Skeletal muscle tissue (tissue), 4 donors: ENCODE results near the gene USH2A. TPM values are rescaled to one million over a fixed set of nuclear protein-coding genes. Genes with fewer than 3 reads are reported as not detected.

Experiments
- H3K27ac ChIP-seq: one replicate; pipeline ENCODE4 v1.7.0; 2013; ENCODE audit warnings: mild to moderate bottlenecking, low read depth, low read length, inconsistent platforms
- H3K27me3 ChIP-seq, 3 donors: one replicate each; pipeline ENCODE4 v1.7.0; 2013; ENCODE audit warnings: low read length in 3 of 3; ENCODE audit not compliant: control insufficient read depth in 3 of 3, insufficient read depth in 3 of 3
- H3K36me3 ChIP-seq, 3 donors: one replicate each; pipeline ENCODE4 v1.7.0; 2013; ENCODE audit warnings: low read length in 3 of 3; ENCODE audit not compliant: control insufficient read depth in 3 of 3, insufficient read depth in 3 of 3
- H3K4me1 ChIP-seq, 3 donors: one replicate each; pipeline ENCODE4 v1.7.0; 2013; ENCODE audit warnings: low read length in 3 of 3, mild to moderate bottlenecking in 3 of 3; ENCODE audit not compliant: control insufficient read depth in 3 of 3, insufficient read depth in 3 of 3
- H3K4me3 ChIP-seq, 3 donors: one replicate each; pipeline ENCODE4 v1.7.0; 2013; ENCODE audit warnings: low read length in 3 of 3
- H3K9ac ChIP-seq, 3 donors: one replicate each; pipeline ENCODE4 v1.7.0; 2013; ENCODE audit warnings: low read length in 3 of 3, mild to moderate bottlenecking in 3 of 3, moderate library complexity in 2 of 3, low read depth in 1 of 3
- H3K9me3 ChIP-seq, 3 donors: one replicate each; pipeline ENCODE4 v1.7.0; 2013; ENCODE audit warnings: low read length in 3 of 3; ENCODE audit not compliant: control insufficient read depth in 3 of 3
- total RNA-seq: library from RNA; depleted of rRNA; stranded (reverse); fragments of >200 nt; gene quantifications from one replicate; pipeline ENCODE4 v1.2.3, GENCODE V29; 2014
- donor health status: Osteomylitis.

USH2A gene
- 0.52 TPM for total RNA-seq

- Histone ChIP-seq H3K27ac (no peak within 1 kb of the TSS), H3K36me3 (no peaks in the 10 kb centered on the region), H3K27me3 (no peaks in the 10 kb centered on the region), H3K9me3 (no peaks in the 10 kb centered on the region), H3K9ac (no peak within 1 kb of the TSS), H3K4me3 (no peak within 1 kb of the TSS), H3K4me1 (no peaks in the 10 kb centered on the region)
These were observed at the start of gene USH2A for GRCh38 chr1:216422821-216423520. TSS of gene USH2A (minus strand) at chr1:216423448. CDS start at chr1:216422336, 1,112 bp downstream.

GRCh38 chr1:216466162-216466801, 43.0 kb upstream of the USH2A start:
- H3K27me3 ChIP-seq, result no peaks in the 10 kb centered on the region
- no peak overlapping the region for H3K4me3 ChIP-seq
- H3K9ac ChIP-seq, result no peak overlapping the region

GRCh38 chr1:216464489-216464888, 41.2 kb upstream of the USH2A start:
- Histone ChIP-seq H3K9ac (no peak overlapping the region), H3K9me3 (no peaks in the 10 kb centered on the region), H3K4me3 (no peak overlapping the region), H3K27me3 (no peaks in the 10 kb centered on the region), H3K36me3 (no peaks in the 10 kb centered on the region), H3K27ac (no peak overlapping the region), H3K4me1 (no peaks in the 10 kb centered on the region)

More at GRCh38 chr1:216466162-216466801, 43.0 kb upstream of the USH2A start:
- H3K9me3 ChIP-seq, result no peaks in the 10 kb centered on the region
- no peaks in the 10 kb centered on the region for H3K4me1 ChIP-seq
- no peak overlapping the region for H3K27ac ChIP-seq
- H3K36me3 ChIP-seq, result no peaks in the 10 kb centered on the region

- Histone ChIP-seq H3K9ac (no peak overlapping the region), H3K27me3 (no peaks in the 10 kb centered on the region), H3K4me1 (no peaks in the 10 kb centered on the region)
These were observed 39.0 kb upstream of the USH2A start for GRCh38 chr1:216462066-216462775.

GRCh38 chr1:216461466-216461865, 38.2 kb upstream of the USH2A start:
- H3K27ac ChIP-seq, result no peak overlapping the region
- H3K4me3 ChIP-seq, result no peak overlapping the region
- H3K27me3 ChIP-seq, result no peaks in the 10 kb centered on the region
- H3K9me3 ChIP-seq, result no peaks in the 10 kb centered on the region
- H3K4me1 ChIP-seq, result no peaks in the 10 kb centered on the region
- H3K9ac ChIP-seq, result no peak overlapping the region
- H3K36me3 ChIP-seq, result no peaks in the 10 kb centered on the region

More at GRCh38 chr1:216462066-216462775, 39.0 kb upstream of the USH2A start:
- no peak overlapping the region for H3K4me3 ChIP-seq
- no peaks in the 10 kb centered on the region for H3K36me3 ChIP-seq
- H3K9me3 ChIP-seq, result no peaks in the 10 kb centered on the region
- no peak overlapping the region for H3K27ac ChIP-seq

GRCh38 chr1:216459651-216460207, 36.5 kb upstream of the USH2A start:
- no peak overlapping the region for H3K27ac ChIP-seq

GRCh38 chr1:216458812-216459211, 35.6 kb upstream of the USH2A start:
- Histone ChIP-seq H3K4me3 (no peak overlapping the region), H3K27me3 (no peaks in the 10 kb centered on the region), H3K4me1 (no peaks in the 10 kb centered on the region), H3K27ac (no peak overlapping the region), H3K9ac (no peak overlapping the region), H3K36me3 (no peaks in the 10 kb centered on the region), H3K9me3 (no peaks in the 10 kb centered on the region)

More at GRCh38 chr1:216459651-216460207, 36.5 kb upstream of the USH2A start:
- no peak overlapping the region for H3K4me3 ChIP-seq
- H3K36me3 ChIP-seq, result no peaks in the 10 kb centered on the region
- H3K9ac ChIP-seq, result no peak overlapping the region
- no peaks in the 10 kb centered on the region for H3K4me1 ChIP-seq
- H3K27me3 ChIP-seq, result no peaks in the 10 kb centered on the region
- no peaks in the 10 kb centered on the region for H3K9me3 ChIP-seq

GRCh38 chr1:216457356-216457755, 34.1 kb upstream of the USH2A start:
- Histone ChIP-seq H3K4me1 (no peaks in the 10 kb centered on the region), H3K9ac (no peak overlapping the region), H3K36me3 (no peaks in the 10 kb centered on the region), H3K27ac (no peak overlapping the region), H3K4me3 (no peak overlapping the region), H3K9me3 (no peaks in the 10 kb centered on the region), H3K27me3 (no peaks in the 10 kb centered on the region)

GRCh38 chr1:216456682-216457081, 33.4 kb upstream of the USH2A start:
- Histone ChIP-seq H3K4me1 (no peaks in the 10 kb centered on the region), H3K27ac (no peak overlapping the region), H3K9ac (no peak overlapping the region), H3K36me3 (no peaks in the 10 kb centered on the region), H3K27me3 (no peaks in the 10 kb centered on the region), H3K9me3 (no peaks in the 10 kb centered on the region), H3K4me3 (no peak overlapping the region)

- H3K9ac ChIP-seq, result no peak overlapping the region
- H3K4me1 ChIP-seq, result no peaks in the 10 kb centered on the region
- H3K27me3 ChIP-seq, result no peaks in the 10 kb centered on the region
- H3K4me3 ChIP-seq, result no peak overlapping the region
- H3K36me3 ChIP-seq, result no peaks in the 10 kb centered on the region
- H3K9me3 ChIP-seq, result no peaks in the 10 kb centered on the region
- no peak overlapping the region for H3K27ac ChIP-seq
These were observed 30.5 kb upstream of the USH2A start for GRCh38 chr1:216453777-216454176.
